HepG2 (cell line): Measurements from ENCODE around the gene COX7A1. TPM values are rescaled to one million over a fixed set of nuclear protein-coding genes. Genes with fewer than 3 reads are reported as not detected.

Experiments
- ATAC-seq: fragments of 200-7000 bp; cut with Tn5 transposase; 3 replicates; pipeline ENCODE4 v1.9.1; 2020; ENCODE audit warnings: mild to moderate bottlenecking, moderate library complexity
- BruUV-seq: library from RNA; stranded (reverse); fragments of 400-500 nt; replicated peaks from 2 replicates; lab custom pipeline; 2021; lab: Mats Ljungman, UMichigan
- CTCF ChIA-PET: fragments of 300-600 bp; formaldehyde crosslinking; extraction: SDS; loops from one replicate; lab custom pipeline; 2021; ENCODE audit warnings: low total read pairs, inconsistent platforms, low intra/inter-chr PET ratio; lab: Yijun Ruan, JAX
- POLR2A ChIA-PET: fragments of 350-600 bp; sonication (Branson Sonifier 250); formaldehyde crosslinking; loops from one replicate; lab custom pipeline; 2020; ENCODE audit warnings: antibody characterized with exemption, inconsistent platforms; lab: Yijun Ruan, JAX
- DNase-seq: peaks from one replicate; pipeline ENCODE4 v3.0.0-alpha.2; 2015; ENCODE audit warnings: low spot score
- FAIRE-seq: peaks from 3 replicates; lab custom pipeline; 2011; peaks lifted over from hg19 to GRCh38; lab: Jason Lieb, UNC
- H2AFZ ChIP-seq: one replicate; pipeline ENCODE4 v1.6.1; 2011; ENCODE audit warnings: low read length, inconsistent platforms
- H3K27ac ChIP-seq: fragments of 300-600 bp; 3 replicates; pipeline ENCODE4 v1.8.0; 2011; ENCODE audit warnings: mixed run types, mild to moderate bottlenecking, mixed read lengths, low read length, inconsistent platforms; ENCODE audit not compliant: insufficient read depth; ENCODE audit errors: extremely low read length
- H3K27me3 ChIP-seq, 2 experiments: fragments of 200-600 bp in 1 of 2; 2 replicates in 1 of 2; 3 replicates in 1 of 2; pipeline versions ENCODE4 v1.6.0 to v1.8.0; 2011; ENCODE audit warnings: low read length in 2 of 2, mild to moderate bottlenecking in 2 of 2, moderate library complexity in 2 of 2, inconsistent platforms in 1 of 2; ENCODE audit not compliant: insufficient read depth in 2 of 2, control insufficient read depth in 1 of 2
- H3K36me3 ChIP-seq, 2 experiments: fragments of 200-600 bp in 1 of 2; replicated peaks in 1 of 2; 2 replicates in 1 of 2; 3 replicates in 1 of 2; pipeline versions ENCODE4 v1.5.1 to v1.8.0; 2011; ENCODE audit warnings: low read length in 2 of 2, inconsistent platforms in 1 of 2; ENCODE audit not compliant: insufficient read depth in 2 of 2, control insufficient read depth in 1 of 2
- H3K4me1 ChIP-seq: 2 replicates; pipeline ENCODE4 v1.5.1; 2012; ENCODE audit warnings: low read length, inconsistent platforms; ENCODE audit not compliant: insufficient read depth
- H3K4me2 ChIP-seq: 2 replicates; pipeline ENCODE4 v1.6.0; 2011; ENCODE audit warnings: low read depth, low read length, inconsistent platforms
- H3K4me3 ChIP-seq, 3 experiments: fragments of 200-600 bp in 1 of 3; sonication (generic), shearing (Covaris generic) in 1 of 3; replicated peaks in 1 of 3; 2 replicates each; pipeline ENCODE4 v1.5.1; 2011 to 2016; ENCODE audit warnings: low read length in 3 of 3, inconsistent platforms in 2 of 3, low read depth in 2 of 3, mild to moderate bottlenecking in 2 of 3, control low read depth in 1 of 3, mixed read lengths in 1 of 3; ENCODE audit not compliant: insufficient read depth in 1 of 3
- H3K79me2 ChIP-seq: one replicate; pipeline ENCODE4 v1.6.1; 2011; ENCODE audit warnings: low read length, inconsistent platforms; ENCODE audit not compliant: insufficient read depth
- H3K9ac ChIP-seq: 2 replicates; pipeline ENCODE4 v1.6.0; 2011; ENCODE audit warnings: mild to moderate bottlenecking, low read depth, low read length, inconsistent platforms; ENCODE audit not compliant: insufficient read depth
- H3K9me3 ChIP-seq: 2 replicates; pipeline ENCODE4 v1.5.1; 2012; ENCODE audit warnings: mild to moderate bottlenecking, low read length
- H4K20me1 ChIP-seq: 2 replicates; pipeline ENCODE4 v1.6.0; 2011; ENCODE audit warnings: inconsistent platforms, mild to moderate bottlenecking, low read length, moderate library complexity; ENCODE audit not compliant: insufficient read depth
- ETS1 ChIP-seq: sonication (generic); formaldehyde crosslinking; IDR thresholded peaks from 2 replicates; pipeline ENCODE4 v1.4.0; 2020; ENCODE audit warnings: missing genetic modification reagents
- MTA1 ChIP-seq: sonication (generic); formaldehyde crosslinking; IDR thresholded peaks from 2 replicates; pipeline ENCODE4 v1.4.0; 2020; ENCODE audit warnings: missing genetic modification reagents, mild to moderate bottlenecking, borderline replicate concordance
- PBX2 ChIP-seq: IDR thresholded peaks from 2 replicates; pipeline ENCODE4 v1.6.1; 2016; ENCODE audit warnings: control low read depth
- ZBTB40 ChIP-seq, 2 experiments: fragments of 450-650 bp in 1 of 2; sonication (generic) in 1 of 2; formaldehyde crosslinking in 1 of 2; IDR thresholded peaks; 2 replicates each; pipeline versions ENCODE4 v1.6.1 to v1.8.0; 2016 to 2022; ENCODE audit warnings: antibody characterized with exemption in 1 of 2, mild to moderate bottlenecking in 1 of 2, missing genetic modification reagents in 1 of 2
- ZNF280B ChIP-seq: sonication (generic); formaldehyde crosslinking; IDR thresholded peaks from 2 replicates; pipeline ENCODE4 v1.5.0; 2020; ENCODE audit warnings: missing genetic modification reagents, mild to moderate bottlenecking, borderline replicate concordance
- ZNF530 ChIP-seq: sonication (generic); formaldehyde crosslinking; IDR thresholded peaks from 2 replicates; pipeline ENCODE4 v1.5.0; 2020; ENCODE audit warnings: low read depth, mild to moderate bottlenecking, missing genetic modification reagents
- ZNF761 ChIP-seq: sonication (generic); formaldehyde crosslinking; conservative IDR thresholded peaks from 2 replicates; pipeline ENCODE4 v1.4.0; 2020; ENCODE audit warnings: mild to moderate bottlenecking, missing genetic modification reagents
- WGBS: methylation state at CpG from one replicate; pipeline ENCODE4 v1.1.6; 2017; ENCODE audit warnings: low lambda C conversion rate; 5-methylcytosine and 5-hydroxymethylcytosine counted together
- in situ Hi-C: cut with HindIII; loops from 2 replicates; pipeline ENCODE4 v1.10.0; 2017; ENCODE audit warnings: low pct_unique_long_range_greater_than_20kb; ENCODE audit not compliant: extremely low pct_ligation_motif_present
- intact Hi-C: fragments of 100-400 bp; cut with micrococcal nuclease; formaldehyde crosslinking; loops from one replicate; pipeline ENCODE4 v1.10.0; 2022; ENCODE audit not compliant: unreplicated experiment
- polyA plus RNA-seq, 8 experiments: library from polyadenylated mRNA; depleted of rRNA in 3 of 8; stranded (reverse) in 7 of 8; unstranded in 1 of 8; fragments of >200 nt; fragmentation: Illumina TruSeq in 4 of 8; extraction: Trizol in 4 of 8; gene quantifications; 2 replicates each; pipeline versions ENCODE4 v1.2.1 to v1.2.3, GENCODE V29; 2011 to 2016; ENCODE audit warnings: low read depth in 4 of 8, missing spikeins in 1 of 8, mixed read lengths in 1 of 8; ENCODE audit not compliant: insufficient read depth in 1 of 8
- total RNA-seq, 5 experiments: library from RNA; depleted of rRNA; stranded (reverse); fragments of >200 nt; fragmentation: Illumina TruSeq; extraction: Trizol; gene quantifications; 2 replicates each; pipeline ENCODE4 v1.2.3, GENCODE V29; 2016; ENCODE audit warnings: low read depth in 1 of 5

The COX7A1 gene
- total and polyA plus RNA-seq, 2 of the 13 experiments (the other 11 are each of a cell fraction or from before 2014, with no cell fraction given): not detected

- DNase-seq: peak; percentile 25
- no peak for TF ChIP-seq ETS1 (CRISPR knock-in tag)
- no peak for TF ChIP-seq PBX2 (CRISPR knock-in tag)
- TF ChIP-seq ZBTB40 (IDR thresholded peaks at IDR 0.05): no peak
- TF ChIP-seq ZBTB40 (CRISPR knock-in tag; IDR thresholded peaks at IDR 0.05): no peak
- no peak for TF ChIP-seq MTA1
- 0 out of 2 replicates have a peak, but pooled peaks have one; percentile 24 for TF ChIP-seq ZNF761
- no peak; the same call in 1 of the 2 replicates for TF ChIP-seq ZNF280B
- no peak for TF ChIP-seq ZNF530 (CRISPR knock-in tag)
Measured at GRCh38 chr19:36115453-36116343, 36.5 kb downstream of the COX7A1 start, which contains the start of gene TBCB. Gene TBCB, plus strand, starts transcription at chr19:36115468. Its CDS starts 93 bp downstream, at chr19:36115561.

More at GRCh38 chr19:36115453-36116343, 36.5 kb downstream of the COX7A1 start, which contains the start of gene TBCB:
- ATAC-seq: peak; percentile 21
- peaks cover 10 to 15% of the 10 kb centered on the region in 2 experiments; a peak in 2 of 5 replicates for H3K36me3 ChIP-seq
- no peak for FAIRE-seq
- no peaks in the 10 kb centered on the region for H4K20me1 ChIP-seq
- H3K4me2 ChIP-seq: peak within 1 kb of the TSS; percentile 94
- H3K27ac ChIP-seq: peak within 1 kb of the TSS; percentile 77
- H3K27me3 ChIP-seq: no peaks in the 10 kb centered on the region; a peak in 1 of 5 replicates
- peaks cover 52% of the 10 kb centered on the region for H3K4me1 ChIP-seq
- ChIA-PET POLR2A (interaction anchor here (0.6 to 2.3 kb wide), 20 partner anchors 9 to 373 kb away, joined by 3 to 33 read pairs (median 4); partner anchors contain the start of genes CAPNS1, SYNE4, THAP8 and ZNF146), CTCF (no interaction called here)
- intact Hi-C loops (loop anchor here (1.0 to 2.0 kb wide), 2 partner anchors 25 to 61 kb away; partner anchors contain the start of genes CAPNS1, THAP8 and WDR62), in situ Hi-C loops (no loop called here)
- WGBS: 4% methylated on average over 23 of the region's 59 CpGs
- no peaks in the 10 kb centered on the region for H3K9me3 ChIP-seq
- BruUV-seq: TSS peak; percentile 65
- H2AFZ ChIP-seq: no peak within 1 kb of the TSS
- H3K9ac ChIP-seq: peak within 1 kb of the TSS; percentile 88
- H3K4me3 ChIP-seq: peak within 1 kb of the TSS; percentile 72 to 93 (median 88)
- H3K79me2 ChIP-seq: peaks cover 30% of the 10 kb centered on the region
